Epithelial cell of proximal tubule (primary cell): ENCODE measurements around the gene FILIP1. TPM values are rescaled to one million over a fixed set of nuclear protein-coding genes. Genes with fewer than 3 reads are reported as not detected.

ENCODE experiments used
- DNase-seq: peaks from one replicate; pipeline ENCODE4 v3.0.0-alpha.2; 2011; ENCODE audit warnings: low read depth
- H3K4me3 ChIP-seq: 2 replicates; pipeline ENCODE4 v1.5.1; 2011; ENCODE audit warnings: low read depth, mild to moderate bottlenecking, low read length
- total RNA-seq: library from RNA; depleted of rRNA; stranded (reverse); fragments of >200 nt; gene quantifications from 2 replicates; pipeline ENCODE4 v1.2.3, GENCODE V29; 2015
- TF ChIP-seq, protein P1 (sequence below): conservative IDR thresholded peaks from 2 replicates; pipeline ENCODE4 v1.5.1; 2012; ENCODE audit warnings: low read depth, mild to moderate bottlenecking, low read length

FILIP1 gene, protein sequence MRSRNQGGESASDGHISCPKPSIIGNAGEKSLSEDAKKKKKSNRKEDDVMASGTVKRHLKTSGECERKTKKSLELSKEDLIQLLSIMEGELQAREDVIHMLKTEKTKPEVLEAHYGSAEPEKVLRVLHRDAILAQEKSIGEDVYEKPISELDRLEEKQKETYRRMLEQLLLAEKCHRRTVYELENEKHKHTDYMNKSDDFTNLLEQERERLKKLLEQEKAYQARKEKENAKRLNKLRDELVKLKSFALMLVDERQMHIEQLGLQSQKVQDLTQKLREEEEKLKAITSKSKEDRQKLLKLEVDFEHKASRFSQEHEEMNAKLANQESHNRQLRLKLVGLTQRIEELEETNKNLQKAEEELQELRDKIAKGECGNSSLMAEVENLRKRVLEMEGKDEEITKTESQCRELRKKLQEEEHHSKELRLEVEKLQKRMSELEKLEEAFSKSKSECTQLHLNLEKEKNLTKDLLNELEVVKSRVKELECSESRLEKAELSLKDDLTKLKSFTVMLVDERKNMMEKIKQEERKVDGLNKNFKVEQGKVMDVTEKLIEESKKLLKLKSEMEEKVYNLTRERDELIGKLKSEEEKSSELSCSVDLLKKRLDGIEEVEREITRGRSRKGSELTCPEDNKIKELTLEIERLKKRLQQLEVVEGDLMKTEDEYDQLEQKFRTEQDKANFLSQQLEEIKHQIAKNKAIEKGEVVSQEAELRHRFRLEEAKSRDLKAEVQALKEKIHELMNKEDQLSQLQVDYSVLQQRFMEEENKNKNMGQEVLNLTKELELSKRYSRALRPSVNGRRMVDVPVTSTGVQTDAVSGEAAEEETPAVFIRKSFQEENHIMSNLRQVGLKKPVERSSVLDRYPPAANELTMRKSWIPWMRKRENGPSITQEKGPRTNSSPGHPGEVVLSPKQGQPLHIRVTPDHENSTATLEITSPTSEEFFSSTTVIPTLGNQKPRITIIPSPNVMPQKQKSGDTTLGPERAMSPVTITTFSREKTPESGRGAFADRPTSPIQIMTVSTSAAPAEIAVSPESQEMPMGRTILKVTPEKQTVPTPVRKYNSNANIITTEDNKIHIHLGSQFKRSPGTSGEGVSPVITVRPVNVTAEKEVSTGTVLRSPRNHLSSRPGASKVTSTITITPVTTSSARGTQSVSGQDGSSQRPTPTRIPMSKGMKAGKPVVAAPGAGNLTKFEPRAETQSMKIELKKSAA (N-terminal part only)
- total RNA-seq = under 0.01 and 0.07 TPM in 2 replicates

DNA sequence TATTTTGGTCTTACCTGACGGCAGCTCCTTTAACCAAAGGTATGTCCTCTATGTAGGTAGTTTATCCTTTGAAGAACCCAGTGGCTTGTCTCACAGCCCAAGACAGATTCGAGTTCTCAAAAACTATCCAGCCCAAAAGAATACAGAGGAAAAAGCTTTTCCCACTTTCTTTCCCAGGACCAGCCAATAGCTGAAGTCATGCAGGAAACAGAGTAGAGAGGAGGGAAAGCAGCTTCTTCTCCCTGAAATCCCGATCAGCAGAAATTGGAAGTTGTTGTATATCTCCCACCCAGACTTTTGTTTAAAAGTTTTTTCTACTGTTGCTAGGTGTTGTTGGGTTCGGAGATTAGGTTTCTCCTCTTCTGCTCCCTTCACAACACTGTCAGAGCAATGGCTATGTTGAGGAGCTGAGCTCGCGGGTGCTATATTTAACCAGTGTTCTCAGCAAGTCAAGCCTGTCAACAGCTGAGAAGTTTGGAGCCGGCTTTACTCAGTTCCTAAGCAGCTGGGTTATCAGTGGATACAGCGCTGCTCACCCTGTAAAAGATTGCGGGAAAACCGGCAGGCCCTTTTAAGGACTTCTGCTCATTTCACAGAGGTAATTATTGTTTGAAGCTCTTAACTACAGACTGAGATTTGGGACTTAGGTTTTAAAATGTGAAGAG is at the start of gene FILIP1:
FILIP1 (minus strand) TSS at position 401 of the 665 bp plus-strand sequence. CDS start 78,828 bp downstream, outside the sequence.
- H3K4me3 ChIP-seq = peak within 1 kb of the TSS; percentile 51
- TF ChIP-seq, protein P1, sequence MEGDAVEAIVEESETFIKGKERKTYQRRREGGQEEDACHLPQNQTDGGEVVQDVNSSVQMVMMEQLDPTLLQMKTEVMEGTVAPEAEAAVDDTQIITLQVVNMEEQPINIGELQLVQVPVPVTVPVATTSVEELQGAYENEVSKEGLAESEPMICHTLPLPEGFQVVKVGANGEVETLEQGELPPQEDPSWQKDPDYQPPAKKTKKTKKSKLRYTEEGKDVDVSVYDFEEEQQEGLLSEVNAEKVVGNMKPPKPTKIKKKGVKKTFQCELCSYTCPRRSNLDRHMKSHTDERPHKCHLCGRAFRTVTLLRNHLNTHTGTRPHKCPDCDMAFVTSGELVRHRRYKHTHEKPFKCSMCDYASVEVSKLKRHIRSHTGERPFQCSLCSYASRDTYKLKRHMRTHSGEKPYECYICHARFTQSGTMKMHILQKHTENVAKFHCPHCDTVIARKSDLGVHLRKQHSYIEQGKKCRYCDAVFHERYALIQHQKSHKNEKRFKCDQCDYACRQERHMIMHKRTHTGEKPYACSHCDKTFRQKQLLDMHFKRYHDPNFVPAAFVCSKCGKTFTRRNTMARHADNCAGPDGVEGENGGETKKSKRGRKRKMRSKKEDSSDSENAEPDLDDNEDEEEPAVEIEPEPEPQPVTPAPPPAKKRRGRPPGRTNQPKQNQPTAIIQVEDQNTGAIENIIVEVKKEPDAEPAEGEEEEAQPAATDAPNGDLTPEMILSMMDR = no peak

DNA sequence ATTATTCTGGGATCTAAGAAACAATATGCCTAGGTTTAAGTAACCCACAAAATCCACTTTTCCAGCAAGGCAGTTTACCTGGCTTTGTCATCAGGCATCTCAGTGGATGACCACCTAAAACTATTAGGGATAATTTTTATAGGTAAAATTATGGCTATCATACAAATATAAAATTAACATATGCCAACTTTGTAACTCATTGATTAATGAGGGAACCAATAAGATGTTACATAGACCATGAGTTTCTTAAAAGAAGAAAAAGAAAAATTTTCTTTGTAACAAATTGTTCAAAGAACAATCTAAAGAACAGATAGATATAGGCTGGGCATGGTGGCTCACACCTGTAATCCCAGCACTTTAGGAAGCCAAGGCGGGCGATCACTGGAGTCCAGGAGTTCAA is 49.7 kb upstream of the FILIP1 start:
- no peak for DNase-seq

More for the DNA sequence above, at the start of gene FILIP1:
- no peak for DNase-seq

DNA sequence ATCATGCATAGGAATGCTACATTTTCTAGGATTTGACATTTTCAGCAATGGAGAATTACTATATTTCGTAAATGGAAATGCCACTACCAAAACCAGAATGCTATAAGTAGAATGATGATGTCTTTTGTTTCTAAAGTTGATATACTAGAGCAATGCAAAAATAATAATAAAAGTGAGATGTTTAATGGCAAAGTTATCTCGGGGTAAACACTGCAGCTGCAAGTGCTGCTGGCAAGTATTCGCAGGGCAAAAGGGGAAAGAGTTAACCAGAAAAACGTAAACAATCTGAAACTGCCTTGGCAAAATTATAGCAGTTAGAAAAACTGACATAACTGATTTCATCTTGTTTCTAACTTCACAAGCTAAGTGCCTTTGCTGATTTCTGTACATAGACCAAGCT is 45.5 kb upstream of the FILIP1 start:
- TF ChIP-seq, protein P1 = no peak
- DNase-seq = no peak
- no peak overlapping the region for H3K4me3 ChIP-seq

More for the DNA sequence above, 49.7 kb upstream of the FILIP1 start:
- H3K4me3 ChIP-seq = no peak overlapping the region
- TF ChIP-seq, protein P1 = no peak

DNA sequence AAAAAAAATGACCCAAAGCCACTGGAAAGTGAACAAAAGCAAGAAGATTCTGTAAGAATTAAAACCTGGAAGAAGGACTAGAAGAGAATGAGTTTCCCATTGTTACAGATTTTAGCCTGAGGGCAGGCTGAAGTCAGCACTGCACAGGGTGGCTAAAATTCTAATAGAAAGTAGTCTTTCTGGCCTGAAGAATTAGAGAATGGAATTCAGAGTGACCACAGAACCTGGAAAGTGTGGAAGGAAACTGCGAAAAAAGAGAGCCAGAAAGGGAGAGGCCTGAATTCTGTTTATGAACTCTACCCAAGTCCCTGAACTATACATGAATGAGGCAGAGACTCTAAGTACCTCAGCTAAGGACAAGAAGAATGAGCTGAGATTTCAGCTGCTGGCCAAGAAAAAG is 38.9 kb upstream of the FILIP1 start:
- no peak overlapping the region for H3K4me3 ChIP-seq
- no peak for DNase-seq
- TF ChIP-seq, protein P1 = no peak

DNA sequence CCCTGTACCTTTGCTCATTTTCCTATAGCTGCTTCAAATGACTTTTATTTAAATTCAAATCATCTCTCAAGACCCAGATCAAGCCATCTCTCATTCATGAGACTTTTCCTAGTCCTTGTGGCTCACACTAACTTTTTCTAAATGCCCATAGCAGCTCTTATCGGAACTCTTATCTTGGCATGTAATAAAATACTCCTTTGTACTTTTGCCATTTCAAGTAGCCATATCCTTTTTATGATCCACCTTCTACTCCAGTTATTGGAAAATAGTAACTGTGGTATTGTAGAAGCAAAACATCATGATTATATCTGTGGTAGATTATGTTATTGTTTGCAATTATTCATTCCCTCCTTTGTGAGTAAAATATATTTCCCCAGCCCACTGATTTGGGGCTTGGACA is 37.6 kb upstream of the FILIP1 start:
- H3K4me3 ChIP-seq = no peak overlapping the region
- TF ChIP-seq, protein P1 = no peak
- no peak for DNase-seq

DNA sequence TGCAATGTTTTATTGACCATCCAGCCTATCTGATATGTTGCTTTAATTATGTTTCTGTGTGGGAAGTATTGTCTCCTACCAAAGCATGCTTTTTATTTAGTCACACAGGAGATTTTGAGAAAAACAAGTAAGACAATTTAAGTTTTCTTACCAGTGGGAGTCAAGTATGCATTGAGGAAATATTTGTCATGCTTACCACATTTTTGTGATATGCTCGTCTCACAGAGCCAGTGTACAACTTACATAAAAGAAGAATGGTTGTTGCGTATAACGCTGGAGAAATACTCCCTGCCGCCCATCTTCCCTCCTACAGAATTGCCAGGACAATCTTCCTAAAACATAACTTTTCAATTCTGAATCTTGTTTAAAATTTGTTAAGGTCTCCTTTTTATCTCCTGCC is 37.1 kb upstream of the FILIP1 start:
- no peak for DNase-seq
- TF ChIP-seq, protein P1 = no peak
- no peak overlapping the region for H3K4me3 ChIP-seq
